NCI-H446 (cell line): ENCODE results near the gene SOWAHA.
A peak's percentile ranks its signal among the peaks of the same experiment; 100 is the strongest.

ENCODE experiments used
- DNase-seq, 2 experiments: peaks; one replicate each; lab custom pipeline; 2025; lab: John Stamatoyannopoulos, UW

Gene SOWAHA

GRCh38 chr5:132807163-132807838 is 5.8 kb upstream of the SOWAHA start:
- DNase-seq, result no peak

- DNase-seq, result no peak
Measured at GRCh38 chr5:132808448-132808847, 4.7 kb upstream of the SOWAHA start.

- no peak for DNase-seq
Measured at GRCh38 chr5:132808866-132809265, 4.2 kb upstream of the SOWAHA start.

- no peak for DNase-seq
Measured at GRCh38 chr5:132810605-132811004, 2.5 kb upstream of the SOWAHA start.

- no peak for DNase-seq
Measured at GRCh38 chr5:132812123-132812765, 858 bp upstream of the SOWAHA start.

- no peak for DNase-seq
Measured at GRCh38 chr5:132813599-132814502, 749 bp downstream of the SOWAHA start.

GRCh38 chr5:132814503-132815294 is 1.6 kb downstream of the SOWAHA start:
- DNase-seq, result no peak

GRCh38 chr5:132815454-132815853 is 2.4 kb downstream of the SOWAHA start:
- no peak for DNase-seq

GRCh38 chr5:132816083-132816482 is 3.0 kb downstream of the SOWAHA start:
- no peak for DNase-seq

GRCh38 chr5:132816554-132816953 is 3.5 kb downstream of the SOWAHA start:
- no peak for DNase-seq

- no peak for DNase-seq
Measured at GRCh38 chr5:132817011-132817410, 3.9 kb downstream of the SOWAHA start.

GRCh38 chr5:132819468-132819867 is 6.4 kb downstream of the SOWAHA start:
- DNase-seq, result no peak

- peak; percentile 53 to 85 for DNase-seq
Measured at GRCh38 chr5:132820162-132820754, 7.2 kb downstream of the SOWAHA start.

GRCh38 chr5:132821350-132821749 is 8.2 kb downstream of the SOWAHA start:
- no peak for DNase-seq

GRCh38 chr5:132821791-132822190 is 8.7 kb downstream of the SOWAHA start:
- peak in 1 of 2 experiments; percentile 52 for DNase-seq

- no peak for DNase-seq
Measured at GRCh38 chr5:132822650-132823480, 9.8 kb downstream of the SOWAHA start.

GRCh38 chr5:132823481-132824050 is 10.5 kb downstream of the SOWAHA start:
- no peak for DNase-seq

- no peak for DNase-seq
Measured at GRCh38 chr5:132824426-132824825, 11.3 kb downstream of the SOWAHA start.

GRCh38 chr5:132825033-132825833 is 12.1 kb downstream of the SOWAHA start:
- no peak for DNase-seq
